ENCODE measurements around the gene TNRC6C.

TNRC6C gene

GRCh38 chr17:78132084-78132676 lies 173.7 kb downstream of the TNRC6C start:
- no peak overlapping the region for H3K4me3 ChIP-seq (ENCODE audit: control insufficient read depth, low read depth, low read length)
- TF ChIP-seq, protein P1, sequence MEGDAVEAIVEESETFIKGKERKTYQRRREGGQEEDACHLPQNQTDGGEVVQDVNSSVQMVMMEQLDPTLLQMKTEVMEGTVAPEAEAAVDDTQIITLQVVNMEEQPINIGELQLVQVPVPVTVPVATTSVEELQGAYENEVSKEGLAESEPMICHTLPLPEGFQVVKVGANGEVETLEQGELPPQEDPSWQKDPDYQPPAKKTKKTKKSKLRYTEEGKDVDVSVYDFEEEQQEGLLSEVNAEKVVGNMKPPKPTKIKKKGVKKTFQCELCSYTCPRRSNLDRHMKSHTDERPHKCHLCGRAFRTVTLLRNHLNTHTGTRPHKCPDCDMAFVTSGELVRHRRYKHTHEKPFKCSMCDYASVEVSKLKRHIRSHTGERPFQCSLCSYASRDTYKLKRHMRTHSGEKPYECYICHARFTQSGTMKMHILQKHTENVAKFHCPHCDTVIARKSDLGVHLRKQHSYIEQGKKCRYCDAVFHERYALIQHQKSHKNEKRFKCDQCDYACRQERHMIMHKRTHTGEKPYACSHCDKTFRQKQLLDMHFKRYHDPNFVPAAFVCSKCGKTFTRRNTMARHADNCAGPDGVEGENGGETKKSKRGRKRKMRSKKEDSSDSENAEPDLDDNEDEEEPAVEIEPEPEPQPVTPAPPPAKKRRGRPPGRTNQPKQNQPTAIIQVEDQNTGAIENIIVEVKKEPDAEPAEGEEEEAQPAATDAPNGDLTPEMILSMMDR (conservative IDR thresholded peaks at IDR 0.05; ENCODE audit: control insufficient read depth, insufficient read depth, low read depth, low read length): no peak
- no peak for DNase-seq (ENCODE audit: low read depth)

GRCh38 chr17:78132767-78133178 lies 174.3 kb downstream of the TNRC6C start:
- H3K4me3 ChIP-seq (ENCODE audit: control insufficient read depth, low read depth, low read length): no peak overlapping the region
- TF ChIP-seq, protein P1 (conservative IDR thresholded peaks at IDR 0.05; ENCODE audit: control insufficient read depth, insufficient read depth, low read depth, low read length): no peak
- DNase-seq (ENCODE audit: low read depth): no peak

- no peak overlapping the region for H3K4me3 ChIP-seq (ENCODE audit: control insufficient read depth, low read depth, low read length)
- no peak for DNase-seq (ENCODE audit: low read depth)
Observed at GRCh38 chr17:78133179-78133951, 174.9 kb downstream of the TNRC6C start.

DNA sequence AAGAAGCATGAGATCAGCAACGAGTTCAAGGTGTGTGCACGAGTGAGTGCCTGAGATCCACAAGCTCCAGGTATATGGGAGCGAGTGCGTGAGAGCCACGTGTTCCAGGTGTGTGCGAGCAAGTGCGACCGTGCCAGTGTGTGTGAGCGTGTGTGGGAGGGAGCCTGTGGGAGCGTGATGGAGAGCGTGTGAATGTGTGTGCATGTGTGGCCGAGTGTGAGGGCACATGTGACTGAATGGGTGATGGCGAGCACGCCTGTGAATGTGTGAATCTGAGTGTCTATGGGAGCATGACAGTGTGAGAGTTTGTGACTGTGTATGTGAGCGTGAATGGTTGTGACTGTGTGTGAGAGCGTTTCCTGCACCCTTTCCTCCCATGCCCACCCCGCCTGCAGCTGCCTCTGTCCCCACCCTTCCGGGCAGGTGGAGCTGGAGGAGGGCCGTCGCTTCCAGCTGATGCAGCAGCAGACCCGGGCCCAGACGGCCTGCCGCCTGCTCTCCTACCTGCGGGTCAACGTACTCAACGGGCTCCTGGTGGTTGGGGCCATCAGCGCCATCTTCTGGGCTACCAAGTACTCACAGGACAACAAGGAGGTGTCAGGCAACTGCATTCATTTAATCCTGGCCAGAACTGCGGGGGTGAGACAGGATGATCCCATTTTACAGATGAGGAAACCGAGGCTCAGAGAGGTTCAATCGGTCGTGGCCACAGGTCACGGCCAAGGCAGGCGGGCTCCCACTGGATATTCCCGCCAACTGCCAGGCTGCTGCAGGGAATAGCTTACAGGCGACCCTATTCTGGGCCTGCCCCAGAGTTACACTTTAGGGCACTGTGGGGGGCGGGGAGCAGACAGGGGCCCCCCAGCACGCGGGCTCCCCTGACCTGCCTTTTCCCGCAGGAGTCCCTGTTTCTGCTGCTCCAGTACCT lies 175.7 kb downstream of the TNRC6C start:
- peak; percentile 25 for DNase-seq (ENCODE audit: low read depth)
- TF ChIP-seq, protein P1 (conservative IDR thresholded peaks at IDR 0.05; ENCODE audit: control insufficient read depth, insufficient read depth, low read depth, low read length): peak; percentile 42
- H3K4me3 ChIP-seq (ENCODE audit: control insufficient read depth, low read depth, low read length): no peak overlapping the region

More at GRCh38 chr17:78133179-78133951, 174.9 kb downstream of the TNRC6C start:
- TF ChIP-seq, protein P1 (conservative IDR thresholded peaks at IDR 0.05; ENCODE audit: control insufficient read depth, insufficient read depth, low read depth, low read length): no peak

GRCh38 chr17:78134899-78135385 lies 176.4 kb downstream of the TNRC6C start:
- H3K4me3 ChIP-seq (ENCODE audit: control insufficient read depth, low read depth, low read length): no peak overlapping the region
- TF ChIP-seq, protein P1 (conservative IDR thresholded peaks at IDR 0.05; ENCODE audit: control insufficient read depth, insufficient read depth, low read depth, low read length): no peak
- DNase-seq (ENCODE audit: low read depth): no peak

- TF ChIP-seq, protein P1 (conservative IDR thresholded peaks at IDR 0.05; ENCODE audit: control insufficient read depth, insufficient read depth, low read depth, low read length): no peak
- H3K4me3 ChIP-seq (ENCODE audit: control insufficient read depth, low read depth, low read length): no peak overlapping the region
- DNase-seq (ENCODE audit: low read depth): no peak
Observed at GRCh38 chr17:78135858-78136500, 177.5 kb downstream of the TNRC6C start.
